Cardiac muscle cell (in vitro differentiated cells and primary cell): Measurements from ENCODE around the gene NRN1L. TPM values are rescaled to one million over a fixed set of nuclear protein-coding genes. Genes with fewer than 3 reads are reported as not detected.

ENCODE experiments used
- DNase-seq, 2 donors: peaks; one replicate each; pipeline versions ENCODE4 v3.0.0 to v3.0.0-alpha.2; 2010 to 2017; ENCODE audit warnings: low read depth in 1 of 2, low spot score in 1 of 2
- H3K27ac ChIP-seq: fragments of 200-600 bp; sonication (generic); 2 replicates; pipeline ENCODE4 v1.5.1; 2016
- H3K27me3 ChIP-seq: fragments of 200-600 bp; sonication (generic); 2 replicates; pipeline ENCODE4 v1.6.0; 2016; ENCODE audit warnings: control low read depth
- H3K36me3 ChIP-seq: fragments of 200-600 bp; sonication (generic); 2 replicates; pipeline ENCODE4 v1.5.1; 2016; ENCODE audit warnings: control low read depth
- H3K4me1 ChIP-seq: fragments of 200-600 bp; sonication (generic); 2 replicates; pipeline ENCODE4 v1.8.1; 2017; ENCODE audit warnings: low read depth, mild to moderate bottlenecking, mixed run types
- H3K4me3 ChIP-seq: fragments of 200-600 bp; sonication (generic); 2 replicates; pipeline ENCODE4 v1.5.1; 2016; ENCODE audit warnings: mild to moderate bottlenecking
- H3K9me3 ChIP-seq: fragments of 200-600 bp; sonication (generic); 2 replicates; pipeline ENCODE4 v1.5.1; 2017; ENCODE audit warnings: low read depth, mild to moderate bottlenecking, control low read depth
- polyA plus RNA-seq: library from polyadenylated mRNA; unstranded; fragments of >200 nt; fragmentation: Nextera tagmentation; extraction: Ambion mirVana; gene quantifications from 2 replicates; pipeline ENCODE4 v1.2.1, GENCODE V29; 2016
- total RNA-seq: library from RNA; depleted of rRNA; stranded (reverse); fragments of >200 nt; gene quantifications from 2 replicates; pipeline ENCODE4 v1.2.3, GENCODE V29; 2016
- TF ChIP-seq, protein P1 (sequence below): IDR thresholded peaks from 2 replicates; pipeline ENCODE4 v1.5.1; 2012; ENCODE audit warnings: low read depth, mild to moderate bottlenecking, low read length

The NRN1L gene
- total and polyA plus RNA-seq, 2 experiments from 2014 or later, result 0.73 to 4.8 TPM

DNA sequence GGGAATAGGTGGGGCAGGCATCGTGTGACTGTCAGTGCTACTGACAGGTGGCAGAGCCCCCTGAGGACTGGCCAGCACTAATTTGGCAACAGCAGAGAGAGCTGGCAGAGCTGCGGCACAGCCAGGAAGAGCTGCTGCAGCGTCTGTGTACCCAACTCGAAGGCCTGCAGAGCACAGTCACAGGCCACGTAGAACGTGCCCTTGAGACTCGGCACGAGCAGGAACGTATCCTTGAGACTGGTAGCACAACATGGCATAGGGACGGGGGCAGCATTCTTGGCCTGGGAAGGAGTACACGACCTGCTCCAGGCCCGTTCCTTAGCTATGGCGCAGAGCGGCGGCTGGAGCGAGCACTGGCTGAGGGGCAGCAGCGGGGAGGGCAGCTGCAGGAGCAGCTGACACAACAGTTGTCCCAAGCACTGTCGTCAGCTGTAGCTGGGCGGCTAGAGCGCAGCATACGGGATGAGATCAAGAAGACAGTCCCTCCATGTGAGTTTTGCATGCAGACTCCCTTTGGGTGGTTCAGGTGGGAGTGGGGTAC, 3.0 kb upstream of the NRN1L start:
- H3K9me3 ChIP-seq, result no peaks in the 10 kb centered on the region
- peaks cover 45% of the 10 kb centered on the region for H3K36me3 ChIP-seq
- DNase-seq, result no peak
- H3K27ac ChIP-seq, result no peak overlapping the region
- H3K4me3 ChIP-seq, result no peak overlapping the region
- no peaks in the 10 kb centered on the region for H3K4me1 ChIP-seq
- TF ChIP-seq, protein P1, sequence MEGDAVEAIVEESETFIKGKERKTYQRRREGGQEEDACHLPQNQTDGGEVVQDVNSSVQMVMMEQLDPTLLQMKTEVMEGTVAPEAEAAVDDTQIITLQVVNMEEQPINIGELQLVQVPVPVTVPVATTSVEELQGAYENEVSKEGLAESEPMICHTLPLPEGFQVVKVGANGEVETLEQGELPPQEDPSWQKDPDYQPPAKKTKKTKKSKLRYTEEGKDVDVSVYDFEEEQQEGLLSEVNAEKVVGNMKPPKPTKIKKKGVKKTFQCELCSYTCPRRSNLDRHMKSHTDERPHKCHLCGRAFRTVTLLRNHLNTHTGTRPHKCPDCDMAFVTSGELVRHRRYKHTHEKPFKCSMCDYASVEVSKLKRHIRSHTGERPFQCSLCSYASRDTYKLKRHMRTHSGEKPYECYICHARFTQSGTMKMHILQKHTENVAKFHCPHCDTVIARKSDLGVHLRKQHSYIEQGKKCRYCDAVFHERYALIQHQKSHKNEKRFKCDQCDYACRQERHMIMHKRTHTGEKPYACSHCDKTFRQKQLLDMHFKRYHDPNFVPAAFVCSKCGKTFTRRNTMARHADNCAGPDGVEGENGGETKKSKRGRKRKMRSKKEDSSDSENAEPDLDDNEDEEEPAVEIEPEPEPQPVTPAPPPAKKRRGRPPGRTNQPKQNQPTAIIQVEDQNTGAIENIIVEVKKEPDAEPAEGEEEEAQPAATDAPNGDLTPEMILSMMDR, result no peak
- no peaks in the 10 kb centered on the region for H3K27me3 ChIP-seq

DNA sequence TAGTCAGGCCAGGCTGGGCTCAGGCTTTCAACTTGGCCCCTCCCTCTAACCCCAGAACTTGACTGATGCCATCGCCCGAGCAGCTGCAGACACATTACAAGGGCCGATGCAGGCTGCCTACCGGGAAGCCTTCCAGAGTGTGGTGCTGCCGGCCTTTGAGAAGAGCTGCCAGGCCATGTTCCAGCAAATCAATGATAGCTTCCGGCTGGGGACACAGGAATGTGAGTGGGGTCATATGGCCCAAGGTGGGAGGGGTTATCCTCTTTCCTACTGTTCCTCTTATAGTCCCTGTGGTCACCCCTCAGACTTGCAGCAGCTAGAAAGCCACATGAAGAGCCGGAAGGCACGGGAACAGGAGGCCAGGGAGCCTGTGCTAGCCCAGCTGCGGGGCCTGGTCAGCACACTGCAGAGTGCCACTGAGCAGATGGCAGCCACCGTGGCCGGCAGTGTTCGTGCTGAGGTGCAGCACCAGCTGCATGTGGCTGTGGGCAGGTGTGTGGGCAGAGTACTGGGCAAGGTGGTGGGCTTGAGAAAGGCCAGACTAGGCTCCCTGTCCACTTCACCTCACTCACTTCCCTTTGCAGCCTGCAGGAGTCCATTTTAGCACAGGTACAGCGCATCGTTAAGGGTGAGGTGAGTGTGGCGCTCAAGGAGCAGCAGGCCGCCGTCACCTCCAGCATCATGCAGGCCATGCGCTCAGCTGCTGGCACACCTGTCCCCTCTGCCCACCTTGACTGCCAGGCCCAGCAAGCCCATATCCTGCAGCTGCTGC, 2.1 kb upstream of the NRN1L start:
- no peaks in the 10 kb centered on the region for H3K27me3 ChIP-seq
- H3K4me3 ChIP-seq, result no peak overlapping the region
- DNase-seq, result peak in 1 of 2 donors; percentile 21
- peaks cover 38% of the 10 kb centered on the region for H3K36me3 ChIP-seq
- no peaks in the 10 kb centered on the region for H3K9me3 ChIP-seq
- TF ChIP-seq, protein P1, result no peak
- no peaks in the 10 kb centered on the region for H3K4me1 ChIP-seq
- no peak overlapping the region for H3K27ac ChIP-seq

DNA sequence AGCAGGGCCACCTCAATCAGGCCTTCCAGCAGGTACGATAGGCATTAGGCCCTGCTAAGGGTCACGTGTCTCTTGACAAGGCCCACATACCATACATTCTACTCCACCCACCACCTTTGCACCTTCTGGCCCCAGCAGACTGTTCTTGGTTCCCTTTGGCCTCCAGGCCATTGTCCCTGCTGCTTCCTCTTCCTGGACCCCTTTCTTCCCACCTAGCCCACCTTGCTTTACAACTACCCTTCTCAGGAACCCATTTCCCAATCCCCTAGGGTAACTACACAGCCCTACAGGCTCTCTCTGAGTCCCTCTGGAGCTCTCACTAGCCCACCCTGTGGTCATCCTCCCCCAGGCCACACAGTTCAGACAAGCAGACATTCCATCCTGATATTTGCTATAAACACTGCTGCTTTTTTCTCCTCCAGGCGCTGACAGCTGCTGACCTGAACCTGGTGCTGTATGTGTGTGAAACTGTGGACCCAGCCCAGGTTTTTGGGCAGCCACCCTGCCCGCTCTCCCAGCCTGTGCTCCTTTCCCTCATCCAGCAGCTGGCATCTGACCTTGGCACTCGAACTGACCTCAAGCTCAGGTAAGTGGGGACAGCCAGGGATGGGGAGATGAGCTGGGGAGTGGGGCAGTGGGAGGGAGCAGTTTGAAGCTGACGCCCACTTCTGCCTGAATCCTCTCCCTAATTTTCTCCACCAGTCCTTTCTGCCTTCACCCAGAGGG, 1.4 kb upstream of the NRN1L start:
- no peak overlapping the region for H3K27ac ChIP-seq
- H3K9me3 ChIP-seq, result no peaks in the 10 kb centered on the region
- no peaks in the 10 kb centered on the region for H3K4me1 ChIP-seq
- no peaks in the 10 kb centered on the region for H3K27me3 ChIP-seq
- DNase-seq, result no peak
- peaks cover 32% of the 10 kb centered on the region for H3K36me3 ChIP-seq
- TF ChIP-seq, protein P1, result no peak
- no peak overlapping the region for H3K4me3 ChIP-seq

DNA sequence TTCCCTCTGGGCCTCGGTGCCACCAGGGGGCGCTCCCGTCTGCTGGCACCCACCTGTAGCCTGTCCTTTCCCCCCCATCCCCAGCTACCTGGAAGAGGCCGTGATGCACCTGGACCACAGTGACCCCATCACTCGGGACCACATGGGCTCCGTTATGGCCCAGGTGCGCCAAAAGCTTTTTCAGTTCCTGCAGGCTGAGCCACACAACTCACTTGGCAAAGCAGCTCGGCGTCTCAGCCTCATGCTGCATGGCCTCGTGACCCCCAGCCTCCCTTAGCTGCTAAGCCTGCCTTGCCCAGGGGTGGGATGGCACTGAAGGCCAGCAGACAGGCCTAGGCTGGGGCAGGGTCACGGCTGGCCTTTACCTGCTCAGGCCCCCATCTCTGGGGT, 818 bp upstream of the NRN1L start:
- Histone ChIP-seq H3K36me3 (peaks cover 26% of the 10 kb centered on the region), H3K27ac (no peak overlapping the region), H3K9me3 (no peaks in the 10 kb centered on the region), H3K4me3 (no peak overlapping the region), H3K4me1 (no peaks in the 10 kb centered on the region), H3K27me3 (no peaks in the 10 kb centered on the region)
- TF ChIP-seq, protein P1, result peak; percentile 87
- peak; percentile 59 to 70 for DNase-seq

DNA sequence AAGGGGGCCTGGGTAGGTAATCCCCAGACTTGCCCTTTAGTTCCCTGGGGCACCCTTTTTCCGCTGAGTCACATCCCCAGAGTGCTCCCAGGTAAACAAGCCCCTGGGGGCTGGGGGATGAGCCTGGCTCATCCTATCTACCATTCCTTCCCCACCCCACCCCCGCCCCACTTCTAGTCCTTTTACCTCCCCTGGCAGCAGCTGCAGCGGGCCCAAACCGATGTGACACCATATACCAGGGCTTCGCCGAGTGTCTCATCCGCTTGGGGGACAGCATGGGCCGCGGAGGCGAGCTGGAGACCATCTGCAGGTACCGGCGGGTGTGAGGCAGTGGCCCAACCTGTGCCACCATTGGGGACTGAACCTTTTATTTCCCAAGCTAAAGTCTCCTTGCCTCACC, 860 bp downstream of the NRN1L start:
- Histone ChIP-seq H3K4me1 (no peaks in the 10 kb centered on the region), H3K27ac (no peak overlapping the region), H3K4me3 (no peak overlapping the region), H3K27me3 (no peaks in the 10 kb centered on the region), H3K9me3 (no peaks in the 10 kb centered on the region), H3K36me3 (peaks cover 11% of the 10 kb centered on the region)
- no peak for DNase-seq
- TF ChIP-seq, protein P1, result no peak
